Measurements from ENCODE around the gene PEAK1. TPM values are rescaled to one million over a fixed set of nuclear protein-coding genes. Genes with fewer than 3 reads are reported as not detected.

PEAK1 gene
- polyA plus RNA-seq, 1 donor (not counting 4 experiments of a cell fraction or from before 2014, with no cell fraction given): 5.9 TPM

DNA sequence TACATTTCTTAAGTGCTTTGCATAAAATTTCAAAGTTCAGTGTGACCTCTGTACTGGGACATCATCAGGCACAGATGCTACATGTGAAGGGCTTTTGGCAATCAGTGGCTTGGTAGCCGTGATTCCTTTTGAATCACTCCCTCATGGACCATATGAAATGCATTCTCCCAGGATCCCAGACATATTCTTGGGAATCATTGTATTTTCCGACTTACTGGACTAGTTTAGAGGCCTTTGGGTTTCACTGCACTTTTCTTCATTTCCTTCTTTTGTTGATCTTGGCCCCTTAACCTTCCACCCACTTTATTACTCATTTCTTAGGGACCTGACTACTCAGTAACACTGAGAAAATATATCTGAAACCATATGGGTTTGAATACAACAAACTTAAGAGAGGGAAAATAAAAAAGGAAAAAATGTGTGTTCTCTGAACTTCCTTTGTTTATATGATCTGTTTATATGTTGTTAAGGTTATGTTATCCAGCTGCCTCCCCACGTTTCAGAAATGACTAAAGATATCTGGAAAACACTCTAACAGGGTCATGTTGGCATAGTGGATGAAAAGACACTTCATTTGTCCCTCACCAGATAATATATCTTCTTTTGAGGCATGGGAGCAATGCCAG is 35.9 kb upstream of the PEAK1 start:
- DNase-seq (ENCODE audit: low read depth, low spot score): no peak
- Histone ChIP-seq H3K9me3 (ENCODE audit: control insufficient read depth, low read depth, low read length) (no peaks in the 10 kb centered on the region), H2AFZ (ENCODE audit: control insufficient read depth, low read length) (no peak overlapping the region), H3K4me2 (ENCODE audit: control insufficient read depth, extremely low read depth, insufficient read depth, low read depth, low read length) (no peak overlapping the region), H4K20me1 (ENCODE audit: control insufficient read depth, extremely low read depth, insufficient read depth, low read length) (no peaks in the 10 kb centered on the region), H3K9me1 (ENCODE audit: control insufficient read depth, extremely low read depth, insufficient read depth, low read length) (no peaks in the 10 kb centered on the region), H3K4me1 (ENCODE audit: control insufficient read depth, extremely low read depth, insufficient read depth, low read length) (peaks cover 11% of the 10 kb centered on the region), H3K79me2 (ENCODE audit: control insufficient read depth, insufficient read depth, low read length) (no peaks in the 10 kb centered on the region), H3K27me3 (ENCODE audit: control insufficient read depth, extremely low read depth, insufficient read depth, low read length) (no peaks in the 10 kb centered on the region), H3K27ac (ENCODE audit: control insufficient read depth, insufficient read depth, low read length) (no peak overlapping the region), H3K9ac (ENCODE audit: control insufficient read depth, extremely low read depth, insufficient read depth, low read length) (no peak overlapping the region), H3K4me3 (ENCODE audit: control insufficient read depth in 2 of 3, extremely low read depth in 1 of 3, insufficient read depth in 2 of 3, low read depth in 1 of 3, low read length in 3 of 3) (no peak overlapping the region), H3K36me3 (ENCODE audit: control insufficient read depth in 2 of 2, extremely low read depth in 1 of 2, insufficient read depth in 2 of 2, low read length in 2 of 2) (peaks cover 0 to 4% of the 10 kb centered on the region in 2 experiments)
- dilution Hi-C loops (cut with MboI; ENCODE audit: extremely low pct_ligation_motif_present, low sequenced_read_pairs): no loop called here
- no peak for FAIRE-seq
- no peak for TF ChIP-seq EZH2 (IDR thresholded peaks at IDR 0.05; ENCODE audit: low read length)
- TF ChIP-seq, protein P1, sequence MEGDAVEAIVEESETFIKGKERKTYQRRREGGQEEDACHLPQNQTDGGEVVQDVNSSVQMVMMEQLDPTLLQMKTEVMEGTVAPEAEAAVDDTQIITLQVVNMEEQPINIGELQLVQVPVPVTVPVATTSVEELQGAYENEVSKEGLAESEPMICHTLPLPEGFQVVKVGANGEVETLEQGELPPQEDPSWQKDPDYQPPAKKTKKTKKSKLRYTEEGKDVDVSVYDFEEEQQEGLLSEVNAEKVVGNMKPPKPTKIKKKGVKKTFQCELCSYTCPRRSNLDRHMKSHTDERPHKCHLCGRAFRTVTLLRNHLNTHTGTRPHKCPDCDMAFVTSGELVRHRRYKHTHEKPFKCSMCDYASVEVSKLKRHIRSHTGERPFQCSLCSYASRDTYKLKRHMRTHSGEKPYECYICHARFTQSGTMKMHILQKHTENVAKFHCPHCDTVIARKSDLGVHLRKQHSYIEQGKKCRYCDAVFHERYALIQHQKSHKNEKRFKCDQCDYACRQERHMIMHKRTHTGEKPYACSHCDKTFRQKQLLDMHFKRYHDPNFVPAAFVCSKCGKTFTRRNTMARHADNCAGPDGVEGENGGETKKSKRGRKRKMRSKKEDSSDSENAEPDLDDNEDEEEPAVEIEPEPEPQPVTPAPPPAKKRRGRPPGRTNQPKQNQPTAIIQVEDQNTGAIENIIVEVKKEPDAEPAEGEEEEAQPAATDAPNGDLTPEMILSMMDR (optimal IDR thresholded peaks at IDR 0.05 in 1 of 3, IDR thresholded peaks at IDR 0.05 in 1 of 3, conservative IDR thresholded peaks at IDR 0.05 in 1 of 3; ENCODE audit: extremely low read depth in 1 of 3, insufficient read depth in 2 of 3, low read length in 3 of 3): no peak

DNA sequence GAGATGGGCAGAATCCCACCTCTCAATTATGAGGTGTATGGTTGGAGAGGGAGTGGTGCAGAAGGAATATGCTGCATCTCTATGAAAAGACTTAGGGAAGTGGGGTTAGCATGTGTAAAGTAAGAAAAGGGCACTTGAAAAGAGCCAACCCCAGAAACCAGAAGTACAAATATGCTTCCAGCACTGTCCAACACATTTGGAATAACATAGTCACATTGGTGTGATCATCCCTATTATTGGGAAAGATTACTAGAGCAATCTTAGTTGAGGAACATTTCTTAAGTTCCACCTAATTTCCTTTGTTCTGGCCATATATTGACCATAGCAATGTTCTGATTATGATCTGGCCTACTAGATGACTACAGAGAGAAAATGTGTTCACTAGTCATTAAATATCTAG is 35.0 kb upstream of the PEAK1 start:
- H3K4me1 ChIP-seq (ENCODE audit: control insufficient read depth, extremely low read depth, insufficient read depth, low read length): peaks cover 11% of the 10 kb centered on the region
- dilution Hi-C loops (cut with MboI; ENCODE audit: extremely low pct_ligation_motif_present, low sequenced_read_pairs): no loop called here
- TF ChIP-seq, protein P1 (optimal IDR thresholded peaks at IDR 0.05 in 1 of 3, IDR thresholded peaks at IDR 0.05 in 1 of 3, conservative IDR thresholded peaks at IDR 0.05 in 1 of 3; ENCODE audit: extremely low read depth in 1 of 3, insufficient read depth in 2 of 3, low read length in 3 of 3): no peak
- no peak for TF ChIP-seq EZH2 (IDR thresholded peaks at IDR 0.05; ENCODE audit: low read length)
- no peaks in the 10 kb centered on the region for H3K9me3 ChIP-seq (ENCODE audit: control insufficient read depth, low read depth, low read length)
- no peak overlapping the region for H3K4me3 ChIP-seq (ENCODE audit: control insufficient read depth in 2 of 3, extremely low read depth in 1 of 3, insufficient read depth in 2 of 3, low read depth in 1 of 3, low read length in 3 of 3)
- H3K36me3 ChIP-seq (ENCODE audit: control insufficient read depth in 2 of 2, extremely low read depth in 1 of 2, insufficient read depth in 2 of 2, low read length in 2 of 2): peaks cover 0 to 2% of the 10 kb centered on the region in 2 experiments
- FAIRE-seq (no peak), DNase-seq (ENCODE audit: low read depth, low spot score) (no peak)
- no peaks in the 10 kb centered on the region for H3K27me3 ChIP-seq (ENCODE audit: control insufficient read depth, extremely low read depth, insufficient read depth, low read length)
- H3K9ac ChIP-seq (ENCODE audit: control insufficient read depth, extremely low read depth, insufficient read depth, low read length): no peak overlapping the region
- no peaks in the 10 kb centered on the region for H4K20me1 ChIP-seq (ENCODE audit: control insufficient read depth, extremely low read depth, insufficient read depth, low read length)
- H2AFZ ChIP-seq (ENCODE audit: control insufficient read depth, low read length): no peak overlapping the region
- no peaks in the 10 kb centered on the region for H3K79me2 ChIP-seq (ENCODE audit: control insufficient read depth, insufficient read depth, low read length)
- no peak overlapping the region for H3K27ac ChIP-seq (ENCODE audit: control insufficient read depth, insufficient read depth, low read length)
- no peaks in the 10 kb centered on the region for H3K9me1 ChIP-seq (ENCODE audit: control insufficient read depth, extremely low read depth, insufficient read depth, low read length)
- H3K4me2 ChIP-seq (ENCODE audit: control insufficient read depth, extremely low read depth, insufficient read depth, low read depth, low read length): no peak overlapping the region

All from keratinocyte (primary cell).